ENCODE results near the gene TENM3.

DNA sequence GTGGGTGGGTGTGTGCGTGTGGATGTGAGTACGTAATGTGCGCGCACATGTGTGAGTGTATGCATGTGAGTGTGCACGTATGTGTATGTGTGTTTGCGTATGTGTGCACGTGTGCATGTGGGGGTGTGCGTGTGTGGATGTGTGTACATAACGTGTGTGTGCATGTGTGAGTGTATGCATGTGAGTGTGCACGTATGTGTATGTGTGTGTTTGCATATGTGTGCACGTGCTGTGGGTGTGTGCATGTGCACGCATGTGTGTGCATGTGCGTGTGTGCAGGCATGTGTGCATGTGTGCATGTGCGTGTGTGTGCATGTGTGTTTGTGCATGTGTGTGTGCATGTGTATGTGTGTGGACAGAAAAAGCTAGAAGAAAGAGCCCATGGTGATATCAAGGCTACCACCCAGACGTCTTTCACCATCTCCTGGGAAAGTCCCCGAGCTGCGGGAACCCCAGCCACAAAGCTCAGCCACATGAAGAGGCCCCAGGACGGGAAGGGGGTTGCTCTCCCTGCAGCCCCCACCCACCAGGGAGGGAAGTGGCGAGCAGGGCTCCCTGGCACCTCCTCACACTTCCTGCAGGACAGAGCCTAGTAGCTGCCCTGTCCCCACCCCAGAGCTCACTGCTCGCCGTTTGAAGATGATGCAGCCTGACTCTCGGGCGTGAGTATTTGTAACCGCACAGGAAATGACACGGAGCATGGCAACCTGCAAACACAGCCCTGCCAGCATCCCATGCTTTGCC, 565.6 kb downstream of the TENM3 start:
- TF ChIP-seq, protein P1, sequence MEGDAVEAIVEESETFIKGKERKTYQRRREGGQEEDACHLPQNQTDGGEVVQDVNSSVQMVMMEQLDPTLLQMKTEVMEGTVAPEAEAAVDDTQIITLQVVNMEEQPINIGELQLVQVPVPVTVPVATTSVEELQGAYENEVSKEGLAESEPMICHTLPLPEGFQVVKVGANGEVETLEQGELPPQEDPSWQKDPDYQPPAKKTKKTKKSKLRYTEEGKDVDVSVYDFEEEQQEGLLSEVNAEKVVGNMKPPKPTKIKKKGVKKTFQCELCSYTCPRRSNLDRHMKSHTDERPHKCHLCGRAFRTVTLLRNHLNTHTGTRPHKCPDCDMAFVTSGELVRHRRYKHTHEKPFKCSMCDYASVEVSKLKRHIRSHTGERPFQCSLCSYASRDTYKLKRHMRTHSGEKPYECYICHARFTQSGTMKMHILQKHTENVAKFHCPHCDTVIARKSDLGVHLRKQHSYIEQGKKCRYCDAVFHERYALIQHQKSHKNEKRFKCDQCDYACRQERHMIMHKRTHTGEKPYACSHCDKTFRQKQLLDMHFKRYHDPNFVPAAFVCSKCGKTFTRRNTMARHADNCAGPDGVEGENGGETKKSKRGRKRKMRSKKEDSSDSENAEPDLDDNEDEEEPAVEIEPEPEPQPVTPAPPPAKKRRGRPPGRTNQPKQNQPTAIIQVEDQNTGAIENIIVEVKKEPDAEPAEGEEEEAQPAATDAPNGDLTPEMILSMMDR (IDR thresholded peaks at IDR 0.05; ENCODE audit: borderline replicate concordance, extremely low read depth, low read length, poor library complexity, severe bottlenecking): no peak
- no peak for TF ChIP-seq EZH2 (IDR thresholded peaks at IDR 0.05; ENCODE audit: borderline replicate concordance, low read depth, low read length, severe bottlenecking)
